Tibial nerve (tissue), 4 donors: Measurements from ENCODE around the gene PANK4. TPM values are rescaled to one million over a fixed set of nuclear protein-coding genes. Genes with fewer than 3 reads are reported as not detected.

Source experiments
- DNase-seq, 2 donors: peaks; one replicate each; pipeline ENCODE4 v3.0.0-alpha.2; 2019; ENCODE audit warnings: low spot score in 2 of 2
- H3K27ac ChIP-seq, 4 donors: fragments of 200-600 bp; sonication (generic) in 3 of 4; one replicate each; pipeline ENCODE4 v1.5.1; 2017 to 2019; ENCODE audit warnings: mild to moderate bottlenecking in 1 of 4
- H3K27me3 ChIP-seq, 2 donors: fragments of 200-600 bp; sonication (generic) in 1 of 2; one replicate each; pipeline versions ENCODE4 v1.5.1 to v1.6.0; 2017 to 2019
- H3K36me3 ChIP-seq, 3 donors: fragments of 200-600 bp; sonication (generic); one replicate each; pipeline ENCODE4 v1.5.1; 2018 to 2019
- H3K4me1 ChIP-seq, 4 donors: fragments of 200-600 bp; sonication (generic) in 3 of 4; one replicate each; pipeline ENCODE4 v1.5.1; 2017 to 2019
- H3K4me3 ChIP-seq, 4 donors: fragments of 200-600 bp; sonication (generic) in 3 of 4; one replicate each; pipeline ENCODE4 v1.5.1; 2017 to 2019; ENCODE audit warnings: mild to moderate bottlenecking in 1 of 4, moderate library complexity in 1 of 4
- H3K9me3 ChIP-seq, 4 donors: fragments of 200-600 bp; sonication (generic) in 3 of 4; one replicate each; pipeline ENCODE4 v1.5.1; 2017 to 2019
- EP300 ChIP-seq, 2 donors: sonication (generic); formaldehyde crosslinking; IDR thresholded peaks; one replicate each; pipeline ENCODE4 v1.6.1; 2017; ENCODE audit warnings: antibody characterized with exemption in 2 of 2, mild to moderate bottlenecking in 1 of 2
- POLR2A ChIP-seq, 2 donors: fragments of 450-650 bp; IDR thresholded peaks; one replicate each; pipeline ENCODE4 v1.6.1; 2017; ENCODE audit warnings: antibody characterized with exemption in 2 of 2, mild to moderate bottlenecking in 2 of 2, moderate library complexity in 2 of 2
- WGBS, 2 donors: methylation state at CpG; one replicate each; pipeline ENCODE4 v1.1.5; 2018; 5-methylcytosine and 5-hydroxymethylcytosine counted together
- total RNA-seq, 4 donors: library from RNA; depleted of rRNA; stranded (reverse); fragments of >200 nt; gene quantifications; one replicate each; pipeline ENCODE4 v1.1.0, GENCODE V29; 2016
- TF ChIP-seq, protein P1 (sequence below), 5 experiments: fragments of 200-600 bp in 3 of 5; fragments of 450-650 bp in 2 of 5; sonication (generic) in 3 of 5; IDR thresholded peaks; one replicate each; pipeline ENCODE4 v1.5.1; 2016 to 2019; ENCODE audit warnings: antibody characterized with exemption in 5 of 5, mild to moderate bottlenecking in 3 of 5, moderate library complexity in 2 of 5

The PANK4 gene
- total RNA-seq, 4 donors from 2014 or later = 14.2 to 50.0 (median 38.1) TPM

GRCh38 chr1:2474933-2475371 lies 51.4 kb downstream of the PANK4 start:
- H3K27ac ChIP-seq = no peak overlapping the region
- TF ChIP-seq, protein P1, sequence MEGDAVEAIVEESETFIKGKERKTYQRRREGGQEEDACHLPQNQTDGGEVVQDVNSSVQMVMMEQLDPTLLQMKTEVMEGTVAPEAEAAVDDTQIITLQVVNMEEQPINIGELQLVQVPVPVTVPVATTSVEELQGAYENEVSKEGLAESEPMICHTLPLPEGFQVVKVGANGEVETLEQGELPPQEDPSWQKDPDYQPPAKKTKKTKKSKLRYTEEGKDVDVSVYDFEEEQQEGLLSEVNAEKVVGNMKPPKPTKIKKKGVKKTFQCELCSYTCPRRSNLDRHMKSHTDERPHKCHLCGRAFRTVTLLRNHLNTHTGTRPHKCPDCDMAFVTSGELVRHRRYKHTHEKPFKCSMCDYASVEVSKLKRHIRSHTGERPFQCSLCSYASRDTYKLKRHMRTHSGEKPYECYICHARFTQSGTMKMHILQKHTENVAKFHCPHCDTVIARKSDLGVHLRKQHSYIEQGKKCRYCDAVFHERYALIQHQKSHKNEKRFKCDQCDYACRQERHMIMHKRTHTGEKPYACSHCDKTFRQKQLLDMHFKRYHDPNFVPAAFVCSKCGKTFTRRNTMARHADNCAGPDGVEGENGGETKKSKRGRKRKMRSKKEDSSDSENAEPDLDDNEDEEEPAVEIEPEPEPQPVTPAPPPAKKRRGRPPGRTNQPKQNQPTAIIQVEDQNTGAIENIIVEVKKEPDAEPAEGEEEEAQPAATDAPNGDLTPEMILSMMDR (IDR thresholded peaks at IDR 0.05) = no peak
- TF ChIP-seq POLR2A (IDR thresholded peaks at IDR 0.05) = no peak
- no peak for TF ChIP-seq EP300 (IDR thresholded peaks at IDR 0.05)
- H3K36me3 ChIP-seq = no peaks in the 10 kb centered on the region
- 44 to 49% methylated on average over 10 to 13 of the region's 13 CpGs for WGBS, 2 donors
- DNase-seq = no peak
- no peak overlapping the region for H3K4me3 ChIP-seq
- H3K27me3 ChIP-seq = peaks cover 0 to 44% of the 10 kb centered on the region in 2 donors
- H3K4me1 ChIP-seq = no peaks in the 10 kb centered on the region
- no peaks in the 10 kb centered on the region for H3K9me3 ChIP-seq

GRCh38 chr1:2474104-2474844 lies 52.1 kb downstream of the PANK4 start:
- DNase-seq = no peak
- peaks cover 0 to 51% of the 10 kb centered on the region in 2 donors for H3K27me3 ChIP-seq
- H3K36me3 ChIP-seq = no peaks in the 10 kb centered on the region
- no peak overlapping the region for H3K4me3 ChIP-seq
- no peak overlapping the region for H3K27ac ChIP-seq
- H3K4me1 ChIP-seq = no peaks in the 10 kb centered on the region
- 55 to 68% methylated on average over 5 to 8 of the region's 17 CpGs for WGBS, 2 donors
- TF ChIP-seq POLR2A (IDR thresholded peaks at IDR 0.05) (no peak), EP300 (IDR thresholded peaks at IDR 0.05) (no peak)
- TF ChIP-seq, protein P1 (IDR thresholded peaks at IDR 0.05) = no peak
- no peaks in the 10 kb centered on the region for H3K9me3 ChIP-seq

DNA sequence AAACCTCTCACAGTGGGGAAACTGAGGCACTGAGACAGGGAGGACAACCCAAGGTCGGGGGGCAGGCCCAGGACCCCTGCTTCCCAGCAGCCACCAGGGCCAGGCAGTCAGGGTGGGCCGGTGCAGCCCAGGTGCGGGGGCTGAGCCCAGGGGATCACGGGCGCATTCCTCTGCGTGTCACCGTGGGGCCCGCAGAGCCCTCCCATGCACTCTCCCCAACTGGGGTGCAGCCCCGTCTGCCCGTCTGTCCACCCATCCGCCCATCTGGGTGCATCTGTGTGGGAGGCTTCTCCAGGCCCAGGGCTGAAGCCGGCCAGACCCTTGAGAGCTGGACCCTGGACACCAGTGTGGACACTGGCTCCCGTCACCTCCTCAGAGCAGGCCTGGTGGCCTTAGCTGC lies 53.2 kb downstream of the PANK4 start:
- H3K36me3 ChIP-seq = no peaks in the 10 kb centered on the region
- WGBS, 2 donors = 81% methylated on average over 11 of the region's 13 CpGs; no CpG with 5 or more reads in 1 of the 2 donors
- no peaks in the 10 kb centered on the region for H3K4me1 ChIP-seq
- DNase-seq = no peak
- H3K27me3 ChIP-seq = peaks cover 0 to 61% of the 10 kb centered on the region in 2 donors
- H3K4me3 ChIP-seq = no peak overlapping the region
- no peaks in the 10 kb centered on the region for H3K9me3 ChIP-seq
- no peak overlapping the region for H3K27ac ChIP-seq
- TF ChIP-seq, protein P1 (IDR thresholded peaks at IDR 0.05) = no peak
- no peak for TF ChIP-seq POLR2A (IDR thresholded peaks at IDR 0.05)
- no peak for TF ChIP-seq EP300 (IDR thresholded peaks at IDR 0.05)

GRCh38 chr1:2472561-2473177 lies 53.7 kb downstream of the PANK4 start:
- no peak overlapping the region for H3K4me3 ChIP-seq
- no peaks in the 10 kb centered on the region for H3K4me1 ChIP-seq
- no peaks in the 10 kb centered on the region for H3K36me3 ChIP-seq
- H3K27me3 ChIP-seq = peaks cover 0 to 63% of the 10 kb centered on the region in 2 donors
- TF ChIP-seq EP300 (IDR thresholded peaks at IDR 0.05) (no peak), POLR2A (IDR thresholded peaks at IDR 0.05) (no peak)
- no peak for DNase-seq
- H3K9me3 ChIP-seq = no peaks in the 10 kb centered on the region
- H3K27ac ChIP-seq = no peak overlapping the region
- WGBS, 2 donors = 62 to 70% methylated on average over 18 to 24 of the region's 25 CpGs

GRCh38 chr1:2472109-2472508 lies 54.3 kb downstream of the PANK4 start:
- Histone ChIP-seq H3K36me3 (no peaks in the 10 kb centered on the region), H3K27ac (no peak overlapping the region), H3K4me3 (no peak overlapping the region), H3K9me3 (no peaks in the 10 kb centered on the region), H3K4me1 (peaks cover 0 to 5% (median 0%) of the 10 kb centered on the region in 4 donors), H3K27me3 (peaks cover 0 to 63% of the 10 kb centered on the region in 2 donors)
- TF ChIP-seq, protein P1 (IDR thresholded peaks at IDR 0.05) = no peak
- TF ChIP-seq POLR2A (IDR thresholded peaks at IDR 0.05) = no peak
- no peak for TF ChIP-seq EP300 (IDR thresholded peaks at IDR 0.05)
- 47 to 59% methylated on average over 10 to 17 of the region's 17 CpGs for WGBS, 2 donors
- DNase-seq = no peak
